Astrocyte of the hippocampus (primary cell): ENCODE results near the gene IL1R1.

ENCODE experiments used
- DNase-seq: peaks from one replicate; pipeline ENCODE4 v3.0.0; 2011; ENCODE audit warnings: low read depth, low spot score

Gene IL1R1

GRCh38 chr2:102200539-102200938, 58.0 kb downstream of the IL1R1 start:
- no peak for DNase-seq

GRCh38 chr2:102204638-102205037, 62.1 kb downstream of the IL1R1 start:
- no peak for DNase-seq

GRCh38 chr2:102206666-102207341, 64.3 kb downstream of the IL1R1 start:
- DNase-seq, result peak; percentile 16

- no peak for DNase-seq
These were observed 66.2 kb downstream of the IL1R1 start for GRCh38 chr2:102208774-102209173.

GRCh38 chr2:102209474-102209873, 66.9 kb downstream of the IL1R1 start:
- DNase-seq, result no peak

GRCh38 chr2:102217032-102217431, 74.5 kb downstream of the IL1R1 start:
- no peak for DNase-seq

GRCh38 chr2:102224824-102225739, 82.5 kb downstream of the IL1R1 start:
- no peak for DNase-seq

GRCh38 chr2:102226171-102226570, 83.6 kb downstream of the IL1R1 start:
- DNase-seq, result no peak

- DNase-seq, result peak; percentile 37
These were observed 84.3 kb downstream of the IL1R1 start for GRCh38 chr2:102226612-102227391.

- no peak for DNase-seq
These were observed 86.7 kb downstream of the IL1R1 start for GRCh38 chr2:102229141-102229769.
